H1 (cell line): Measurements from ENCODE around the gene FBLN2. TPM values are rescaled to one million over a fixed set of nuclear protein-coding genes. Genes with fewer than 3 reads are reported as not detected.

Experiments
- BCL11A ChIP-seq, 2 experiments: IDR thresholded peaks; one replicate each; pipeline ENCODE4 v1.6.1; 2011; ENCODE audit warnings: low read depth in 2 of 2, low read length in 2 of 2, mild to moderate bottlenecking in 2 of 2
- BRCA1 ChIP-seq: IDR thresholded peaks from 2 replicates; pipeline ENCODE4 v1.6.1; 2012; ENCODE audit warnings: low read depth, low read length, improper control_type of control experiment
- CBX8 ChIP-seq: fragments of 300-800, 300-1000 bp; sonication (generic); IDR thresholded peaks from 2 replicates; pipeline ENCODE4 v1.7.1; 2016; ENCODE audit warnings: low read depth, low read length, borderline replicate concordance
- CHD1 ChIP-seq: IDR thresholded peaks from 2 replicates; pipeline ENCODE4 v1.6.1; 2012; ENCODE audit warnings: low read depth, low read length, improper control_type of control experiment
- CREB1 ChIP-seq: IDR thresholded peaks from 2 replicates; pipeline ENCODE4 v1.6.1; 2012; ENCODE audit warnings: inconsistent platforms
- JUN ChIP-seq: IDR thresholded peaks from 2 replicates; pipeline ENCODE4 v1.6.1; 2011; ENCODE audit warnings: low read depth, mild to moderate bottlenecking, improper control_type of control experiment, low read length
- KDM4A ChIP-seq: IDR thresholded peaks from one replicate; pipeline ENCODE4 v1.7.1; 2012; ENCODE audit warnings: low read depth, mild to moderate bottlenecking, moderate library complexity, low read length, inconsistent platforms; ENCODE audit not compliant: severe bottlenecking
- KDM5A ChIP-seq: fragments of 200-600 bp; IDR thresholded peaks from 2 replicates; pipeline ENCODE4 v1.7.1; 2012; ENCODE audit warnings: mild to moderate bottlenecking, low read length, inconsistent platforms, mixed read lengths
- NANOG ChIP-seq: IDR thresholded peaks from 2 replicates; pipeline ENCODE4 v1.6.1; 2011; ENCODE audit warnings: low read length, low read depth, mild to moderate bottlenecking, inconsistent platforms; ENCODE audit not compliant: insufficient read depth, poor library complexity, severe bottlenecking
- RBBP5 ChIP-seq: IDR thresholded peaks from 2 replicates; pipeline ENCODE4 v1.7.1; 2012; ENCODE audit warnings: low read depth, mild to moderate bottlenecking, inconsistent platforms, low read length, moderate library complexity, borderline replicate concordance
- RFX5 ChIP-seq: IDR thresholded peaks from 2 replicates; pipeline ENCODE4 v1.6.1; 2011; ENCODE audit warnings: low read depth, low read length, improper control_type of control experiment, borderline replicate concordance
- RNF2 ChIP-seq: fragments of 200-900, 300-1000 bp; sonication (generic); IDR thresholded peaks from 2 replicates; pipeline ENCODE4 v1.7.1; 2016; ENCODE audit warnings: borderline replicate concordance, low read depth, mild to moderate bottlenecking, antibody characterized with exemption, low read length; ENCODE audit not compliant: poor library complexity, severe bottlenecking; ENCODE audit errors: missing control alignments
- SAP30 ChIP-seq: fragments of 300-600 bp; sonication (generic); IDR thresholded peaks from 2 replicates; pipeline ENCODE4 v1.7.1; 2012; ENCODE audit warnings: low read length, moderate library complexity, mild to moderate bottlenecking, inconsistent platforms; ENCODE audit not compliant: insufficient read depth, insufficient replicate concordance
- SIN3A ChIP-seq, 2 experiments: IDR thresholded peaks in 1 of 2; conservative IDR thresholded peaks in 1 of 2; 2 replicates each; pipeline ENCODE4 v1.6.1; 2011 to 2012; ENCODE audit warnings: low read length in 2 of 2, improper control_type of control experiment in 1 of 2, low read depth in 1 of 2, mild to moderate bottlenecking in 1 of 2
- SIX5 ChIP-seq: IDR thresholded peaks from 2 replicates; pipeline ENCODE4 v1.6.1; 2011; ENCODE audit warnings: mild to moderate bottlenecking, low read depth, low read length
- SP2 ChIP-seq: IDR thresholded peaks from 2 replicates; pipeline ENCODE4 v1.6.1; 2012; ENCODE audit warnings: mild to moderate bottlenecking, low read length, inconsistent platforms
- polyA plus RNA-seq, 7 experiments: library from polyadenylated mRNA; depleted of rRNA in 3 of 7; stranded (reverse) in 5 of 7; unstranded in 2 of 7; fragments of >200 nt in 5 of 7; fragments of 200-250 nt in 2 of 7; gene quantifications; 1 replicate in 5 of 7; 2 replicates in 1 of 7; 4 replicates in 1 of 7; pipeline versions ENCODE4 v1.2.1 to v1.2.3, GENCODE V29; 2011 to 2013; ENCODE audit warnings: missing spikeins in 2 of 7, mixed read lengths in 2 of 7
- total RNA-seq: library from RNA; stranded (reverse); fragmentation: NEBNext Ultra II Directional; extraction: Animal tissue kit (Norgen Biotek cat#: 25700); gene quantifications from 2 replicates; pipeline ENCODE4 v1.2.1, GENCODE V29; 2021

The FBLN2 gene
- total and polyA plus RNA-seq, 2 of the 8 experiments (the other 6 are each of a cell fraction or from before 2014, with no cell fraction given): 17.4 to 24.2 TPM

- TF ChIP-seq RBBP5 (no peak), BCL11A (IDR thresholded peaks at IDR 0.05; ENCODE audit: low read depth in 2 of 2, low read length in 2 of 2) (no peak), CHD1 (peak; percentile 98), SP2 (no peak), SAP30 (no peak), JUN (no peak), BRCA1 (peak; percentile 65), SIN3A (conservative IDR thresholded peaks at IDR 0.05 in 1 of 2, IDR thresholded peaks at IDR 0.05 in 1 of 2; ENCODE audit: low read depth in 1 of 2, low read length in 2 of 2) (no peak), KDM4A (peak; percentile 23), RNF2 (no peak), SIX5 (peak; percentile 31; the same call in 1 of the 2 replicates), RFX5 (no peak), KDM5A (no peak), CREB1 (peak; percentile 84), NANOG (peak; percentile 29), CBX8 (no peak)
Measured at GRCh38 chr3:13648060-13649001, 99.4 kb downstream of the FBLN2 start (continued).
